IPS-18c (cell line): Measurements from ENCODE around the gene HP.
A peak's percentile ranks its signal among the peaks of the same experiment; 100 is the strongest.
"Not testable (repeated sequence)": the region's sequence is repeated elsewhere in the genome, so short reads cannot be mapped to it uniquely, and the experiment has no call there.

ENCODE experiments used
- H3K4me3 ChIP-seq: 2 replicates; pipeline ENCODE4 v1.7.0; 2013; ENCODE audit warnings: low read depth, mild to moderate bottlenecking, low read length, moderate library complexity; ENCODE audit not compliant: insufficient read depth
- H3K9me3 ChIP-seq: one replicate; pipeline ENCODE4 v1.6.1; 2013; ENCODE audit warnings: mild to moderate bottlenecking, low read length, moderate library complexity; ENCODE audit not compliant: control insufficient read depth, insufficient read depth

HP gene

DNA sequence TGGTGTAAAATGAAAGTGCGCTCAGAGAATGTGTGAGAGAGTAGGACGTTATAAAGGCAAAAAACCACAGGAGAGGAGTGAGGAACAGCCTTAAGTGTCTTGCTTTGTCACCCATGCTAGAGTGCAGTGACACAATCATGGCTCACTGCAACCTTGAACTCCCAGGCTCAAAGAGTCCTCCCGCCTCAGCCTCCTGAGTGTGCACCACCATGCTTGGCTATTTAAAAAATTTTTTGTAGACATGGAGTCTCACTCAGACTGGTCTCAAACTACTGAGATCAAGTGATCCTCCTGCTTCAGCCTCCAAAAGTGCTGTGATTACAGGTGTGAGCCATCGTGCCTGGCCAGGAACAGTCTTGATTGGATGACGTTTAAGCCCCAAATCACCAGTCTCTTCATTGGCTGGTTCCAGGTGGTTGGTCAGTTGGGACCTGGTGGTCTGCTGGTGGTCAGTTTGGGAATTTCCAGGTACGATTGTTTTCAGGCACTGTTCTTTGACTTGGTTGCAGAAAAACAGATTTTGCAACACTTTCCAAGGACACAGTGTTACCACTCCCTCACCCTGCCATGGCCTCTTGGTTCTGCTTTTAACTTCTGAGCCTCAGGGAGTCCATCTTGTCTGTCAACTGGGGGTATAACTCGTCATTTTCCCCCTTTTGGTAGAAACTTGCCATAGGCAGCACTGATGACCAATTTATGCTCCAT lies 24.6 kb upstream of the HP start:
- H3K4me3 ChIP-seq, result no peak overlapping the region
- no peaks in the 10 kb centered on the region for H3K9me3 ChIP-seq

- H3K4me3 ChIP-seq, result no peak overlapping the region
- no peaks in the 10 kb centered on the region for H3K9me3 ChIP-seq
Measured at GRCh38 chr16:72033437-72033836, 20.9 kb upstream of the HP start.

GRCh38 chr16:72036098-72036497 lies 18.2 kb upstream of the HP start:
- H3K9me3 ChIP-seq, result no peaks in the 10 kb centered on the region
- H3K4me3 ChIP-seq, result 0 out of 2 replicates have a peak overlapping the region, but pooled peaks have one; percentile 9

GRCh38 chr16:72042157-72042660 lies 12.1 kb upstream of the HP start:
- H3K4me3 ChIP-seq, result no peak overlapping the region
- no peaks in the 10 kb centered on the region for H3K9me3 ChIP-seq

DNA sequence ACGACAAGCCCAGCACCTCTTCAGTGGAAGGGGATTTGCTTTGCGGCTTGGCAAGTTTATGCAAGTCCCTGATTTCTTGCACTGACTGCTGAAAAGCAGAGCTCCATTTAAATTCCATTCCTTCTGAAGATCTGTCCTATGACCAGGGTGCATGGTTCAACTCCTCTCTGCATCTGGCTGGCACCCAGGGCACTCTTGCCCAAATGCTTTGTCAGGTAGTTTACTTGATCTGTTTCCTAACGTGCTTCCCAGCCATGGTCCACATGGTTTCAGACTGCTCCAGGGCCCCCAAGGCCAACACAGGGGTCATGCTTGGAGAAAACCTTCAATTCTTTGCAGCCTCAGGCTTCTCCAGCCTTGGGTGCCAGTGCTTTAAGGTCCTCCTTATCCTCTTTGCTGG lies 11.2 kb upstream of the HP start:
- Histone ChIP-seq H3K4me3 (no peak overlapping the region), H3K9me3 (no peaks in the 10 kb centered on the region)

DNA sequence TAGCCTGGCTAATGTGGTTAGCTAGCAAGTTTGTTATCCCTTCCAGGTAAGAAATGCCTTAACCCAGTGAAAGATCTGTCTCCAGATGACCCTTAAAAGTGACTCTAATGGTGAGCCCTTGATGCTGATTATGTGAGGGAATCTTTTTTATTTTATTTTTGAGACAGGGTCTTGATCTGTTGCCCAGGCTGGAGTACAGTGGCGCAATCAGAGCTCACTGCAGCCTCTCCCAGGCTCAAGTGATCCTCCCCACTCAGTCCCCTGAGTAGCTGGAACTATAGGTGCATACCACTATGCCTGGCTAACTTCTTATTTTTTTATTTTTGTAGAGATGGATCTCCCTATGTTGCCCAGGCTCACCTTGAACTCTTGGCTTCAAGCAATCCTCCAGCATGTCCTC lies 10.8 kb upstream of the HP start:
- no peaks in the 10 kb centered on the region for H3K9me3 ChIP-seq
- no peak overlapping the region for H3K4me3 ChIP-seq

GRCh38 chr16:72044296-72044695 lies 10.0 kb upstream of the HP start:
- Histone ChIP-seq H3K4me3 (no peak overlapping the region), H3K9me3 (no peaks in the 10 kb centered on the region)

- no peaks in the 10 kb centered on the region for H3K9me3 ChIP-seq
- H3K4me3 ChIP-seq, result no peak overlapping the region
Measured at GRCh38 chr16:72044825-72045359, 9.4 kb upstream of the HP start.

GRCh38 chr16:72049110-72049509 lies 5.2 kb upstream of the HP start:
- H3K4me3 ChIP-seq, result no peak overlapping the region
- no peaks in the 10 kb centered on the region for H3K9me3 ChIP-seq

DNA sequence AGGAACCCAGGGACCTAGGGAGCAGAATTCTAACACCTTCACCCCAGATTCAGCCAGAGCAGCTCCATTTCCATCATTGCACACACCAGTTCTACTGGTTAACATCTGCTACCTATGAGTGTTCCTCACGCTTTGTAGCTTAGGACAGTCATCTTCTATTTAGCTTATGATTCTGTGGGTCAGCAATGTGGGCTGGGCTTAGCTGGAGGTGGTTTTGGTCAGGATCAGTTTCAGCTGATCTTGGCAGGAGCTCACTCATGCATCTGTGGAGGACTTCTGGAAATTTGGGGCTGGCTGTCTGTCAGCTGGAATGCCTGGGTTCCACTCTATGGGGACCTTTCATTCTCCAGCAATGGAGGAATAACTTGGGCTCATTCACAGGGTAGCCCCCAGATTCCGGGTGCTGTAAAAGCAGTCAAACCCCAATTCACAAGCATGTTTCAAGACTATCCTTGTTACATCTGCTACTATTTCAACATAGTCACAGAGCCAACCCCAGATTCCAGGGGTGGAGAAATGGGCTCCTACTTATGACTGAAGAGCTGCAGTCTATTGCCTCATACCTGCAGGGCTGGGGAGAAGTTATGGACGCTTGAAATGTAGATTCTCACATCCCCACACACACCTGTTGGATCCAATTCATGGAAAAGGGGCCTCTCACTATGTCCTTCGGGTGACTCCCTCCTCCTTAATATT lies 3.4 kb upstream of the HP start:
- H3K9me3 ChIP-seq, result no peaks in the 10 kb centered on the region

GRCh38 chr16:72051818-72052217 lies 2.5 kb upstream of the HP start:
- H3K9me3 ChIP-seq, result no peaks in the 10 kb centered on the region
- no peak overlapping the region for H3K4me3 ChIP-seq

More for the DNA sequence above, 3.4 kb upstream of the HP start:
- H3K4me3 ChIP-seq, result no peak overlapping the region

DNA sequence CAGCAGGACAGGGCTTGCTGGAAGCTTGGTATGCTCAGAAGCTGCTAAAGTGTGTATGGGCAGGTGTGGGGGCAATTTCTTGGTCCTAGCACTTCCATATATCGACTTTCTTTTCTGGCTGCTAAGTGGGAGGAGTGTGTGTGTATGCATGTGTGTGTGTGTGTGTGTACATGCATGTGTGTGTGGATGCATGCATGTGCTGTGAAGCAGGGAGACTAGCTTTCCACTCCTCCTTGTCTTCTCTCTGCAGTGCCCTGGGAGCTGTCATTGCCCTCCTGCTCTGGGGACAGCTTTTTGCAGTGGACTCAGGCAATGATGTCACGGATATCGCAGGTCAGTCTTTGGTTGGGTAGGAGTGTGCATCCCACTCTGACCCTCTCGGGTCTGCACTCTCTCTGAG lies 1.6 kb downstream of the HP start:
- no peak overlapping the region for H3K4me3 ChIP-seq
- H3K9me3 ChIP-seq, result no peaks in the 10 kb centered on the region

DNA sequence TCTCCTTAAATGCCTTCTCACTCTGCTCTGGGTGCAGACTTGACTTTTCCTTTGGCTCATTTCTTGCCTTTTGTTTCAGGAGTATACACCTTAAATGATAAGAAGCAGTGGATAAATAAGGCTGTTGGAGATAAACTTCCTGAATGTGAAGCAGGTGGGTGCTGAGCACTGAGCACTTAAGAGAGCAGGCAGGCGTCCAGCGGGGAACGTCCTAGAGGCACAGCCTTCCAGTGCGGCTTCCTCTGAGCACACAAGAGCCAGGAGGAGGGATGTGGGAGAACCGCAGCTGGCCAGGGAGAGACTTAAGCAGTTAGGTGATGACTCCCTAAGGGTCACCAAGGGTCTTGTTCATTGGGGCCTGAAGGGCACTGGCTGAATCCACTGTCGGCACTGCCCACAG lies 3.0 kb downstream of the HP start:
- not testable (repeated sequence) for H3K9me3 ChIP-seq, H3K4me3 ChIP-seq

DNA sequence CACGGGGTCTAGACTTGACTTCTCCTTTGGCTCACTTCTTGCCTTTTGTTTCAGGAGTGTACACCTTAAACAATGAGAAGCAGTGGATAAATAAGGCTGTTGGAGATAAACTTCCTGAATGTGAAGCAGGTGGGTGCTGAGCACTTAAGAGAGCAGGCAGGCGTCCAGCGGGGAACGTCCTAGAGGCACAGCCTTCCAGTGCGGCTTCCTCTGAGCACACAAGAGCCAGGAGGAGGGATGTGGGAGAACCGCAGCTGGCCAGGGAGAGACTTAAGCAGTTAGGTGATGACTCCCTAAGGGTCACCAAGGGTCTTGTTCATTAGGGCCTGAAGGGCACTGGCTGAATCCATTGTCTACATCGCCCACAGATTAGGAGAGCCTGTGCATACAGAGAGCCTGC lies 4.8 kb downstream of the HP start:
- not testable (repeated sequence) for H3K4me3 ChIP-seq, H3K9me3 ChIP-seq

- peaks cover 3% of the 10 kb centered on the region for H3K9me3 ChIP-seq
- H3K4me3 ChIP-seq, result no peak overlapping the region
Measured at GRCh38 chr16:72060405-72060804, 6.1 kb downstream of the HP start.

DNA sequence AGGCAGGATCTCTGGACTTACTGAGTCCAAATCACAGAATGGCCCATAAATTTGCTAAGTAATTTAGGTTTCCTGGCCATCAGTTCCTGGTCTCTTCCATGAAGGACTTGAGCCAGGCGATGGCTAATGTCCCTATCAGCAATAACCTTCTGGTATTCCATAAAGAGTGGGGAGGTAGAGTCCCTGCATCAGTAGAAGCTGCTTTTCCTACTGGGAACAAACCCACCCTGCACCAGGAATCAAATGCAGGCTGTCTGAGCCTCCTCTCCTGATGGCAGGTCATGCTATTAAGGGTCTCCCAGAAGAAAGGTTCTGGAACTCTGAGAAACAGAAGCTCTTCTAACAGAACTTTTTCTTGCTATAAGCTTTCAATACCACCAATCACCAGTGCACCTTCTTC lies 7.3 kb downstream of the HP start:
- peaks cover 3% of the 10 kb centered on the region for H3K9me3 ChIP-seq

GRCh38 chr16:72064361-72064894 lies 10.1 kb downstream of the HP start:
- Histone ChIP-seq H3K9me3 (peaks cover 3% of the 10 kb centered on the region), H3K4me3 (no peak overlapping the region)

More for the DNA sequence above, 7.3 kb downstream of the HP start:
- H3K4me3 ChIP-seq, result no peak overlapping the region

DNA sequence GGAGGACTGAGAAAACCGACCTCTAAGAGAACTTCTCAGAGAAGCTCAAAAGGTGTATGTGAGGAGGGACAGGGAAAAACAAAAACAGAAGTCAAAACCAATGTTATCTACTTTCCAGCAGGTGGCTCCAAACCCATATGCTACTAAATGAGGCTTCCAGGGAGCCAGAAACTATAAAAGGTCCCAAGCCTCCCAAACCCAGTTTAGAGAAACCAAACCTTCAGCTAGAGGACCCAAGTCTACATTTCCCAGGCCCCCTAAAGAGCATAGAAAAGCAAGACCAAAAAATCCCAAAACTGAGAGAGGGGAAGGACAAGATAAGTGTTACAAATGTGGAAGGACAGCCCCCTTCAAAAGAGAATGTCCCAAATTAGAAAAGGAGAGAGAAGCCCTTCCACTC lies 12.4 kb downstream of the HP start:
- no peak overlapping the region for H3K4me3 ChIP-seq

More for the DNA sequence above, 12.4 kb downstream of the HP start:
- peaks cover 5% of the 10 kb centered on the region for H3K9me3 ChIP-seq
